ENCODE data around the gene RMRP. TPM values are rescaled to one million over a fixed set of nuclear protein-coding genes. Genes with fewer than 3 reads are reported as not detected.

The RMRP gene
- total and polyA plus RNA-seq, 10 of the 15 experiments (the other 5 are each of a cell fraction or from before 2014, with no cell fraction given), result 12.0 to 42,450 (median 6,418) TPM; not detected in 4

DNA sequence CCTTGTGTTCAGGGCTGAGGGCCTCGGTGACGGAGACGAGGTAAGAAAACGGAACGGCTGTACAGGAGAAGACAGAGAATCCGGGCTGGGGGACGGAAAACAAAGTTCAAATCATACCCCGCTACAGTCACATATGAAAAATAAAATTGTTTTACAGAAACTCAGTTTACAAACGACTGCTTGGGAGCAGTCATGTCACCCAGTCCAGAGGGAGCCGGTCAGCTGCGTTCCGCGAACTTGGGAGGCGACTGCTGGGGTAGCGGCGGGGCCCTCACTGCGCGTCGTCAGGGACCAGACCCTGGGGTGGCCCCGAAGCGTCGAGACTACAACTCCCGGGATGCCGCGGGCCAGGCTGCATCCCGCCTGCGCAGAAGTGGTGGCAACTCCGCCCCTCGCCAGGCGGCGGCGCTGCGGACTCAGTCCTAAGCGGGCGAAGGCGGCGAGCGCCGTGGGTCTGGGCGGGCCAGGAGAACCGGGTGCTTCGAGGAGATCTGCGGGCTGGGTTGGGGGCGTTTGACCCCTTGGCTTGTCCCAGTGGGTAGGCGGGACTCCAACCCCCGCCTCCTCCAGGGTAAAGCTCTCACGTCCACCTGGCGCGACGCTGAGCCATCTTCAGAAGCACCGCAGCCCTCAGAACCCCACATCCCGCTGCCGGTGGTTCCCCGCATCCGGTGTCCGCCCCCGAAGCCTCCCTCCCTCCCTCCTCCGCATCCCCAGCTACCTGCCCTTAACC is 11.1 kb downstream of the RMRP start (continued):
- TF ChIP-seq, protein P1, sequence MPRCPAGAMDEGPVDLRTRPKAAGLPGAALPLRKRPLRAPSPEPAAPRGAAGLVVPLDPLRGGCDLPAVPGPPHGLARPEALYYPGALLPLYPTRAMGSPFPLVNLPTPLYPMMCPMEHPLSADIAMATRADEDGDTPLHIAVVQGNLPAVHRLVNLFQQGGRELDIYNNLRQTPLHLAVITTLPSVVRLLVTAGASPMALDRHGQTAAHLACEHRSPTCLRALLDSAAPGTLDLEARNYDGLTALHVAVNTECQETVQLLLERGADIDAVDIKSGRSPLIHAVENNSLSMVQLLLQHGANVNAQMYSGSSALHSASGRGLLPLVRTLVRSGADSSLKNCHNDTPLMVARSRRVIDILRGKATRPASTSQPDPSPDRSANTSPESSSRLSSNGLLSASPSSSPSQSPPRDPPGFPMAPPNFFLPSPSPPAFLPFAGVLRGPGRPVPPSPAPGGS (IDR thresholded peaks at IDR 0.05; ENCODE audit: borderline replicate concordance, insufficient read depth, low read depth, low read length, poor library complexity, severe bottlenecking), result peak; percentile 64
- peak in 1 of 2 experiments; percentile 91; a peak in 2 of 3 replicates for TF ChIP-seq EGR1 (IDR thresholded peaks at IDR 0.05; ENCODE audit: borderline replicate concordance in 1 of 2, low read depth in 2 of 2, low read length in 2 of 2)
- TF ChIP-seq EP300 (IDR thresholded peaks at IDR 0.05; ENCODE audit: borderline replicate concordance in 1 of 2, control insufficient read depth in 1 of 2, low read depth in 2 of 2, low read length in 2 of 2), result no peak
- no peak for TF ChIP-seq MTA3 (IDR thresholded peaks at IDR 0.05; ENCODE audit: borderline replicate concordance, low read length)
- no peak for TF ChIP-seq SPI1 (IDR thresholded peaks at IDR 0.05; ENCODE audit: borderline replicate concordance, insufficient read depth, low read depth, low read length)
- TF ChIP-seq SMC3 (IDR thresholded peaks at IDR 0.05; ENCODE audit: borderline replicate concordance, low read length), result peak; percentile 58
- peak; percentile 79 for TF ChIP-seq DPF2 (IDR thresholded peaks at IDR 0.05)
- no peak for TF ChIP-seq IKZF2 (IDR thresholded peaks at IDR 0.05)
- TF ChIP-seq, protein P2, sequence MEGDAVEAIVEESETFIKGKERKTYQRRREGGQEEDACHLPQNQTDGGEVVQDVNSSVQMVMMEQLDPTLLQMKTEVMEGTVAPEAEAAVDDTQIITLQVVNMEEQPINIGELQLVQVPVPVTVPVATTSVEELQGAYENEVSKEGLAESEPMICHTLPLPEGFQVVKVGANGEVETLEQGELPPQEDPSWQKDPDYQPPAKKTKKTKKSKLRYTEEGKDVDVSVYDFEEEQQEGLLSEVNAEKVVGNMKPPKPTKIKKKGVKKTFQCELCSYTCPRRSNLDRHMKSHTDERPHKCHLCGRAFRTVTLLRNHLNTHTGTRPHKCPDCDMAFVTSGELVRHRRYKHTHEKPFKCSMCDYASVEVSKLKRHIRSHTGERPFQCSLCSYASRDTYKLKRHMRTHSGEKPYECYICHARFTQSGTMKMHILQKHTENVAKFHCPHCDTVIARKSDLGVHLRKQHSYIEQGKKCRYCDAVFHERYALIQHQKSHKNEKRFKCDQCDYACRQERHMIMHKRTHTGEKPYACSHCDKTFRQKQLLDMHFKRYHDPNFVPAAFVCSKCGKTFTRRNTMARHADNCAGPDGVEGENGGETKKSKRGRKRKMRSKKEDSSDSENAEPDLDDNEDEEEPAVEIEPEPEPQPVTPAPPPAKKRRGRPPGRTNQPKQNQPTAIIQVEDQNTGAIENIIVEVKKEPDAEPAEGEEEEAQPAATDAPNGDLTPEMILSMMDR (IDR thresholded peaks at IDR 0.05 in 2 of 3, conservative IDR thresholded peaks at IDR 0.05 in 1 of 3; ENCODE audit: control insufficient read depth in 2 of 3, extremely low read depth in 1 of 3, insufficient read depth in 1 of 3, low read depth in 3 of 3, low read length in 3 of 3), result peak; percentile 98
- TF ChIP-seq, protein P3, sequence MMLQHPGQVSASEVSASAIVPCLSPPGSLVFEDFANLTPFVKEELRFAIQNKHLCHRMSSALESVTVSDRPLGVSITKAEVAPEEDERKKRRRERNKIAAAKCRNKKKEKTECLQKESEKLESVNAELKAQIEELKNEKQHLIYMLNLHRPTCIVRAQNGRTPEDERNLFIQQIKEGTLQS (IDR thresholded peaks at IDR 0.05; ENCODE audit: borderline replicate concordance, extremely low read depth, low read depth, low read length), result peak; percentile 22; the same call in 1 of the 2 replicates
- peak; percentile 39; the same call in 1 of the 2 replicates for TF ChIP-seq MXI1 (IDR thresholded peaks at IDR 0.05; ENCODE audit: low read depth, low read length)
- no peak for TF ChIP-seq ASH2L (IDR thresholded peaks at IDR 0.05; ENCODE audit: borderline replicate concordance, low read depth)
- no peak for TF ChIP-seq ETV6 (conservative IDR thresholded peaks at IDR 0.05 in 1 of 2, IDR thresholded peaks at IDR 0.05 in 1 of 2; ENCODE audit: borderline replicate concordance in 1 of 2, low read depth in 1 of 2)
- no peak for TF ChIP-seq JUND (IDR thresholded peaks at IDR 0.05; ENCODE audit: low read depth, low read length)
- TF ChIP-seq, protein P4, sequence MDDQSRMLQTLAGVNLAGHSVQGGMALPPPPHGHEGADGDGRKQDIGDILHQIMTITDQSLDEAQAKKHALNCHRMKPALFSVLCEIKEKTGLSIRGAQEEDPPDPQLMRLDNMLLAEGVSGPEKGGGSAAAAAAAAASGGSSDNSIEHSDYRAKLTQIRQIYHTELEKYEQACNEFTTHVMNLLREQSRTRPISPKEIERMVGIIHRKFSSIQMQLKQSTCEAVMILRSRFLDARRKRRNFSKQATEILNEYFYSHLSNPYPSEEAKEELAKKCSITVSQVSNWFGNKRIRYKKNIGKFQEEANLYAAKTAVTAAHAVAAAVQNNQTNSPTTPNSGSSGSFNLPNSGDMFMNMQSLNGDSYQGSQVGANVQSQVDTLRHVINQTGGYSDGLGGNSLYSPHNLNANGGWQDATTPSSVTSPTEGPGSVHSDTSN (IDR thresholded peaks at IDR 0.05; ENCODE audit: insufficient replicate concordance, low read depth, low read length), result no peak
- TF ChIP-seq SMAD5 (IDR thresholded peaks at IDR 0.05; ENCODE audit: low read depth), result peak; percentile 75; the same call in 1 of the 2 replicates
- TF ChIP-seq NFXL1 (IDR thresholded peaks at IDR 0.05; ENCODE audit: borderline replicate concordance), result no peak
- peak; percentile 39; the same call in 1 of the 2 replicates for TF ChIP-seq TAF1 (IDR thresholded peaks at IDR 0.05; ENCODE audit: borderline replicate concordance, low read depth, low read length)
